DMS 273 (cell line): Measurements from ENCODE around the gene GALNT13.
A peak's percentile ranks its signal among the peaks of the same experiment; 100 is the strongest.

Source experiments
- DNase-seq: peaks from one replicate; lab custom pipeline; 2025; ENCODE audit not compliant: unreplicated experiment; lab: John Stamatoyannopoulos, UW

The GALNT13 gene

DNA sequence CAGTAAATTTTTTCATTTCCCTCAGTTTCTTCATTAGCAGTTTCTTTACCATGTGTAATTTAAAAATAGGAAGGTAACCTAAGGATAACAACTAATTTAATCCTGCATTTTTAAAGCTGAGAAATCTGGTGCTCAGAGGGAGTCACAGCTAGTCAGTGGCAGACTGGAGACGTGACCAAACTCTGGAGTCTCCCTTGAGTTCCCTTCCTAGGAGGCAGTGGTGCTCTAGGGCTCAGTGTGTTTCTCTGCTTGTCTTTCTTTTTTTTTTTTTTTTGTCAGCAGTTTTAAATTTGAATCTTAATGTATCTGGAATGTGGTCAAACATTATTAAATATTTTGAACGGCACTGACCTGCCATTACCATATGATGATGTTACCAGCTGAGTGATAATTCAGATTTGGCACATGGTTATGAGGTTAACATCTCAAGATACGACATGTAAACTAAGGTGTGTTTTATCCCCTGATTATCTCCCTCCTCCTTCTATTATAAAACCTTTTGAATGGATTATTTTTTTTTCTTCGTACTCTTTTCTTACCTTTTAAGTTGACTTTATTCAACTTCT is 226.2 kb downstream of the GALNT13 start:
- no peak for DNase-seq

DNA sequence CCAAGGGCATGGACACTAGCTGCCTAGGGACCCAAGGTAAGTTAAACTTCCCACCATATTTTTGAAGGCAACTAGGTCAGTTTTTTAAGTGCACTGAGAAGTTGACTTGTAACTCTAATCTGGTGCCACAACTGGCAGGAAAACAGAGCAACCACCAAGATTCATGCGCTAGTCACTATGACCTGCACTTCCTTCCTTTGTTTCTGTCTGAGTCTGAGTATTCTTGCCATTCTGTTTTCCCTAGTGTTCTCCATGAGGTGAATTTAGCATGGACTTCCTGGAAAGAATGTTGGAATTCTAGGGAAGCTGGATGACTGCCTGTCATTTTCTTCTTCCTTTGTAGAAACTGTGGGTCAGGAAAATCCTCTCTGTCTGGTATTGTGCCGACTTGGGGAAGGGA is 249.0 kb downstream of the GALNT13 start:
- DNase-seq = no peak

DNA sequence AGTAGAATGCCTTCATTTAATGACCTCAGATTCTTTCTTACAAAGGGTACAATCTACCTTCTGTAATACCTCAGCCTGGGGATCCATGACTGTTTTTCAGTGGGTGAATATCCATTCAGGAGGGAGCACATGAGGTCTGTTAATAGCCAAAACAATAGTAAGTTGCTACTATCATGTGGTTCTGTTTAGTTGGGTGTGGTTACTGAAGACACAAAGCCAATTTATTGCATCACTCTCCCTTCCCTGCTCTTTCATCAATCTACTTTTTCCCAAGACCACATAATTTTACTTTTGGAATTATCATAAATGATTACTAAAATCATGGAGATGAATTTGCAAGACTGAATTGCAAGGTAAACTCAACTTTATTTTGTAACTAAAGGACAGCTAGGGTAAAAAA is 254.2 kb downstream of the GALNT13 start:
- no peak for DNase-seq

DNA sequence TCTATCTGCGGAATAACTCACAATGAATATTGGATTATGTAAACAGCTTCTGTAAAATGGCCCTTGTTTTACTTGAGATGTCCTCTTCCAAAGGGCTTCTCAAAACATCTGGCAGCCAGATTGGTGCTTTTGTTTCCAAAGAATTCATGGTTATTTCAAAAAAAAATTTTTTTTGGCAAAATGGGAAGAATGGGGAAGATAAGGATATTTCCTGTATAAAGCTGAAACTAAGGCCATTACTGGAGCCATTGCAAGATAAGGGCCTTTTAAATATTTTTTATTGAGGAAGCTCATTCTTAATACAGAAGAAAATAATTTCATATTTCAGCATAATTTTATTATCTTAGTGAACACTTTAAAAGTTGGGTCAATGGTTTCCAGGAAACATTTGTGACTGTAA is 259.1 kb downstream of the GALNT13 start:
- no peak for DNase-seq

DNA sequence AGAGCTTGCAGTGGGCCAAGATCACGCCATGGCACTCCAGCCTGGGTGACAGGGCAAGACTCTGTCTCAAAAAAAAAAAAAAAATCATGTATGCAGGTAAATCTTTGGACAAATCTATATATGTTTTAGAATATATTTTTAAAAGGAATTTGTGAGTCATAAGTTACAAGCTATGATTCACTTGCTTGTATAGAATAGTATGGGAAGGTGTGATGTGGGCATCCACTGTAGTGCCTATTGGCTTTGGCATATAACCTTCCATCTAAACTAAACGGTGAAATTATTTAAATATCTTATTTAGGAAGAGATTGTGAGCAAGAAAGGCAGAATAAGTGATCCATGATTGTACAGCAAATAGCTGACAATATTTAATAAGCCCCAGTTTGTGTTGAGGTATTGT is 261.1 kb downstream of the GALNT13 start:
- DNase-seq = no peak

DNA sequence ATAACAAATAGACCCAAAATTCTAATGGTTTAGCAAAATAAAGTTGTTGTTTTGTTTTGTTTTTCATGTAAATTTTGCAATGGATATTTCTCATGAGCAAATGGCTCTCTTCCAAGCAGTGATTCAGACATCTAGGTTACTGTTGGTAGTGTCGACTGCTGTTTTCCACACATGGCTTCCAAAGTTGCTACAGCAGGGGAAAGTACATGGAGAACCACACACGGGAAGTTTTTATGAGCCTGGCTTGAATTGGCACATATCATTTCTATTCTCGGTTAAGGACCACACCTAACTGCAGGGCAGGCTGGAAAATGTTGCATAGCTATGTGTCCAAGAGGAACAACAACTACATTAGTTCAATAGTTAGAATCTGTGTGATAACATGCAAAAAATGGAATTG is 262.1 kb downstream of the GALNT13 start:
- DNase-seq = no peak

DNA sequence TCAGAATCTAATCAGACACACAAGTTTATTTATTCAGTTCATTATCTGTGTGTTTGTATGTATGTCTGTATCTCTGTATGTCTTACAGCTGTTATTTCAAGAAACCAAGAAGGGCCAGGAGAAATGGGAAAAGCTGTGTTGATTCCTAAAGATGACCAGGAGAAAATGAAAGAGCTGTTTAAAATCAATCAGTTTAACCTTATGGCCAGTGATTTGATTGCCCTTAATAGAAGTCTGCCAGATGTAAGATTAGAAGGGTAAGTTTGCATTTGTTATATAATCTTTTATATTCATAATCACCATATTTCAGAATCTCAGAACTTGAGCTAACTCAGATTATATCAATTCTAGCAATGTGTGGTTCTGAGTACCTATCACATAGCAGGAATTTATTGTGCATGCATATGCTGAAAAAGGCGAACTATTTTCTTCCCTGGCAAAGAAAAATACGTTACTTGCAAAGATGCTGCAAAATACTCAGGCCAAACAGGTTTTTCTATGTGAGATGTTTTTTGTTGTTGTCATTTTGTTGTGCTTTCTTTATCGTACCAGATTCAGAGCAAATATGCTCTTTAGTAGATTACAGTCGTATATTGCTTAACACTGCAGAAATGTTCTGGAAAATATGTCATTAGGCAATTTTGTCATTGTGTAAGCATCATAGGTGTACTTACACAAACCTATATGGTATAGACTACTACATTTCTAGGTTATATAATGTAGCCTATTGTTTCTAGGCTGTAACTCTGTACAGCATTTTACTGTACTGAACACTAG is 268.7 kb downstream of the GALNT13 start:
- DNase-seq = no peak

DNA sequence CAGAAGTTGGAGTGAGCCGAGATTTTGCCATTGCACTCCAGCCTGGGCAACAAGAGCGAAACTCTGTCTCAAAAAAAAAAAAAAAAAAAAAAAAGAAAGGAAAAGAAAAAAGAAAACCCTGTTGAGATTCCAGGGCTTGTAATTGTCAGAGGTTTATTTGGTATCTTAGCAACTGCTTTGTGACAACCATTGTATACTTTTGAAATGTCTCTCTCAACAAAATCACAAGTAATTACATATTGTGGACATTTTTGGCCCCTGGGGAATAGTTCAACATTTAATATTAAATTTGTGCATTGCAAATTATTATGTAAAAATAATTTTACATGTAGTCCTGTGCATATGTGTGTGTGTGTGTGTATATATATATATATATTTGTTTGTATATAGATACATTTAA is 270.8 kb downstream of the GALNT13 start:
- DNase-seq = no peak

DNA sequence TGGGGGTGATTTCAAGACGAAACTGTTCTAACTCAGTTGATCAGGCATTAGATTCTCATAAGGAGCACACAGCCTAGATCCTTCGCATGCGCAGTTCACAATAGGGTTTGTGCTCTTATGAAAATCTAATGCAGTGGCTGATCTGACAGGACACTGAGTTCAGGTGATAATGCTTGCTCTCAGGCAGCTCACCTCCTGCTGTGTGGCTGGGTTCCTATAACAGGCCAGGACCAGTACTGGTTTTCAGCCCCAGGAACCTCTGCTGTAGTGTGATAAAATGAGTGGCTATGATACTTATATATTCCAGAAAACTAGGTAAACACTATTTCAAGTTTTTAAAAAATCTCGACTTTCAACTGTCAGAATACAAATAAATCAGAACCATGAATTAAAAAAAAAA is 271.4 kb downstream of the GALNT13 start:
- no peak for DNase-seq

DNA sequence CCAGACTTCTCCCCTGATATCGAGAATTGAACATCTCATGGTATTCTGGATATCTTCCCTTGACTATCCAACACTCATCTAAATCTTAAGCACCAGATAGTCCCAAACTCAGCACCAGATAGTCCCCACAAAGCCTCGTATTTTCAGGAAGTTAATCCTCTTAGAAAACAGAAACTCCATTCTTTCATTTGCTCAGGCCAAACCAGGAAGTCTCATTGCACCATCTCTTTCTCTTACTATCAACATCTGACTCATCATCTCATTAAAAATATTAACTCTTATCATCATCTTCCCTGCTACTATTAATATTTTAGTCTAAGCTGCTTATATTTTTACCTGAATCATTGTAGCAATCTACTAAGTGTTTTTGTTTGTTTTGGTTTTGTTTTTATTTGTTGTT is 286.4 kb downstream of the GALNT13 start:
- DNase-seq = no peak

DNA sequence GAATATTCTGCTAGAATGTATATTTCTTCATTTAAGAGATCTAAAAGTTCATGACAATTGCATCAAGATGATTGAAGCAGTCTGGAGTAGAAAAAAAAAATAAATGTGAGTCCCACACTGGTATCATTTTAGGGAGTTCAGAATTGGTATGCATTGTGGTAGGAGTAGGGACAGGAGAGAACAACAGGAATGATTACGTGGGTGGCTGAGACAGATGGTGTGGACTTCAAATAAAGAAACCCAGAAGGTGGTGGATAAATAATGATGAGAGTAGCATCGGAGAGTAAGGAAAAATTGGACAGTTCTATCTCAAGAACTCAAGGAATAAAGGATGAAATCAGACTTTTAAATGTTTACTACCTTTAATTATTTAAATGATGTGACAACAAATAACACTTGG is 289.6 kb downstream of the GALNT13 start:
- peak; percentile 51 for DNase-seq

DNA sequence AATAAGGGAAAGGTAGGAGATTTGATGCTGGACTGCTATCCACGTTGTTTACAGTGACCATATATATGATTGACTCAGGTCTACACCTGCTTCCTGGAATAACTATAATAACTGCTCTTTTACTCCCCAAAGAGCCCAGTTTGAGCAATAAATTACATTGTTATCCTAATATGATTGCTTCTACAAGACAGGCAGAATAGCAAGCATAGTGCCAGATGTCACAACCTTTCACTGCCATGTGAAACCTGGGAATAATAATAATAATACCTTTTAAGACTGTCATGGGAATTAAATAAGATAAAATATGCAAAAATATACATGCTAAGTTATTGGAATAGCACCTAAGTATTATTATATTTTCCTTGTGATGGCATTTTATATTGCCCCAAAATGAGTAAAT is 298.7 kb downstream of the GALNT13 start:
- no peak for DNase-seq

DNA sequence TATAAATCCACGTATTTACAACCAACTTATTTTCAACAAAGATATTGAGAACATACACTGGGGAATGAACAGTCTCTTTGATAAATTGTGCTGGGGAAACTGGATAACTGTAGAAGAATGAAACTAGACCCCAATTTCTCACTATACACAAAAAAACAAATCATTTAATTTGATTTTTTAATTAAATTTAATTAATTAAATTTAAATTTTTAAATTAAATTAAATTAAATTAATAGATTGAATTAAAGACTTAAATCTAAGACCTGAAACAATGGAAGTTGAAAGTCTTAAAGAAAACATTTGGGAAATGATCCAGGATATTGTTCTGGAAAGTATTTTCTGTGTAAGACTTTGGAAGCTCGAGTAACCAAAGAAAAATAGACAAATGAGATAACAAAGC is 301.4 kb downstream of the GALNT13 start:
- no peak for DNase-seq

DNA sequence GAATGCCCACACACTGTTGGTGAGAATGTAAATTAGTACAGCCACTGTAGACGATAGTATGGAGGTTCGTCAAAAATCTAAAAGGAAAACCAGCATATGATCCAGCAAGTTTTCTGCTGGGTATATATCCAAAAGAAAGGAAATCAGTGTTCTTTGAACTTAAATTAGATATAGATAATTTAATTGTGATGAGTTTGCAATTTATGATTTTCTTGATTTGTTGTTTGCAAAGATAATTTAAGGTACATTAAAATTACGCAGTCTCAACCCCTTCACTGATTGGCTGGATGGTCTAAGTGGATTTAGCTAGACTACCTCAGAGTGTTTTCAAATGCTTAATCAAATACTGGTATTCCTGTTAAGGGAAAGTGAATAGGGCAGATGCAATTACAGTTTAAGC is 302.2 kb downstream of the GALNT13 start:
- DNase-seq = no peak

DNA sequence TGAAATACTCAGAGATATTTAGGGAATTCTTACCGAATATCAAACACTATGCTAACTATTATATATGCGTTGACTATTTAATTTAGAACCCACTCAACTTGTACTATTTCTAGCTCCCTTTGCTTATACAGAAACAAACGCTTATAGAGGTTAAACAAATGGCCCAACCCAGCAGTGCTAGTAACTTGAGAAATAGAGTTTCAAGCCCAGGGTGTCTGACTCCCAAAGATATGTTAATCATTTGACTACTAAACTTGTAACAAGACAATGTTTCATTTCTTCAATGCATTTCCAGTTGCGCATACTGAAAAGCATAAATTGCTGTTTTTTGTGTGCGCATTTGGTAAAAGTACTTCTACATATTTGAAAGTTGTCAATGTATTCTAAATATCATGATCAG is 310.3 kb downstream of the GALNT13 start:
- DNase-seq = no peak

DNA sequence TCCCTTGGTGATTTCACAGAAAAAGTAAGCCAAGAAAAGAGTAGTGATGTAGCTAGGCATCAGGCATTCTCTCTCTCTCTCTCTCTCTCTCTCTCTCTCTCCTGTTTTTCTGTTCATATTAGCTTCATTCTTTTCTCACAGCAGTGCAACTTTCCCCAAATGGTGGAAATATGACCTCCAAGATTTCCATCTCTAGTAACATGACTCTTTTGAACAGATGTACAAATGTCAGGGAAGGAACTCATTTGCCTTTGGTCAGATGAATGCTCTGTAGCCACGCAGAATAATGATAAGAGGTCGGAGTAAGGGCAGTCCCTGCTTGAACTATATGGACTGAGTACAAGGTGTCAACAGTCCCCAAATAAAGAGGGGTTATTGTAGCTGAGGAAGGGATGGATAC is 316.2 kb downstream of the GALNT13 start:
- DNase-seq = peak; percentile 57

DNA sequence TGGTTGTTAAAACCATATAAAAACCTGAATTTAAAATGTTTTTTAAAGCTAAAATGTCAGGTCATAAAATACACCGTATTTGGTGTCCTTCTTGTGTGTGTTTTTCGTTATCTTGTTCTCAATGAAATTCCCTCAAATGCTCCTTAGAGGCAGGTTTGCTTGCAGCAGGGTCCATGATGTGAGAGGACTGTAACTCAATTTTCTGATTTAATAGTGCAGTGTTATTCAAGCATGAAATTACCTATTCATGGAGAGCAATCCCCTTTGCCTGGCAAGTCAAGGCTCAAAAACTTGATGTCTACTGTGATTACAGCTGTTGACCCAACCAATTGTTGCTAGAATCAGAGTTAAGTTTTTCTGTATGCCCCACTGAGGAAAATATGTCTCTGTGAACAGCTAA is 318.2 kb downstream of the GALNT13 start:
- DNase-seq = peak; percentile 12

DNA sequence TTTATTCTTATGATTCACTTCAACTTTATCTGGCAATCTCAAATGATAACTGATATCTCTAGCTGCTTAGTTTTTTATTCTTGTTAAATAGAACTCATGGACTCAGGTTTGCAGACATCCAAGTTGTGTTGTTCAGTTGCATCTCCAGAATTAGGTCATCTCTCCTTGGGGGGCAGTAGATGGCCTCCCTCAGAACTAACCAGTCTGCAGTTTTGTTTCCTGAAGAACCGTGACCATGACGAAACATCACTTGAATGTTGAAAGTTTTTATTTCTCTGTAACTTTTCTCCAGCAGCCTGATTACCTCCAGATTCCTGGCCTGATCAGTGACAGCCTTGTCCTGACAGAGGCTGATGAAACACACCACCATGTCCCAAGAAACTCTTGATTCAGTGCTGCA is 321.5 kb downstream of the GALNT13 start:
- no peak for DNase-seq

DNA sequence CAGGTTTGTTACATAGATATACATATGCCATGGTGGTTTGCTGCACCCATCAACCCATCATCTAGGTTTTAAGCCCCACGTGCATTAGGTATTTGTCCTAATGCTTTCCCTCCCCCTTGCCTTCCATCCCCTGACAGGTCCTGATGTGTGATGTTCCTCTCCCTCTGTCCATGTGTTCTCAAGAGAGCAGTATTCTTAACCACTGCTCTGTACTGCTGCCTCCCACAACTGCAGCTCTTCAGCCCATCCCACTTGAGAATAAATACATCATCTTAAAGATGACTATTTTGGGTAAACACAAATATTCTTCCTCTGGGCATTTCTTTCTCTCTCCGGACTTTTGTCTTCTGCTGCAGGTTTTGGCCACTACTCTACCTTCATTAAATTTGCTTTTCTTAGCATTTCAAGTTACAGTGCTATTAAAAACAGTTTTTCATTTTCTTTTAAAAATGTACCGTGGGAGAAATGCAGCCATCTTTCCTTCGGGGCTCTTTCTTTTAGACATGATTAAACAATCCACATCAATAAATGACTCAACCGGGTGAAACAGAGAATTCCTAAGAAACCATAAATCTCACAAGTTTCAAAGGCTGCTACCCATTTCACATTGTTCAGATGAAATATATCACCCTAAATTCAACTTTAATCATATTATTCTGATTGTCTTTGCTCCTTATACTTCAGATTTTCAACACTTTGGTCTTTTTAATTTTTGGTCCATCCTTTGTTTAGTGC is 323.4 kb downstream of the GALNT13 start:
- DNase-seq = no peak

DNA sequence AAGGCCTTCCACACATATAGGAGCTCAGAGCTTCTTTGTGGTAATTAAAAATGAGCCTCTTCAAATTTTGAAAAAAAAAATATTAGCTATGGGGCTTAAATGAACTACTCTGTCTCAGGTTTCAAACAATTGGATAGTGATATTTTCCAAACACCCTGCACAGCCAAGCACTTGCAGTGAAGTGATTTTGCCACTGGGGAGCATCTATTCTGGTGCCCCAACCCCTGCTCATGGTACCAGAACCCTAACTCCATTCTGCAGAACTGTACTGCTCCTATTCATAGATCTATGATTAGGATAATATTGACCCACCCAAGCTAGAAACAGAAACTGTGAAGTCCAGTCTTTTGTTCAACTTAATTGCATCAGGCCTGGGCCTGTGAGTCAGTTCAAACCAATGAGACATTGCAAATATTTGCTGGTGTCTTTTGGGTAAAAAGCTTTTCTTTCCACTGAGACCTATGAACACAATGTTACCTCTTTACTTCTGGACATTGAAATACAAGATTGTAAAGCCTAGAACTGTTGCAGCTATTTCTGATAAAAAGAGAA is 324.0 kb downstream of the GALNT13 start:
- no peak for DNase-seq

DNA sequence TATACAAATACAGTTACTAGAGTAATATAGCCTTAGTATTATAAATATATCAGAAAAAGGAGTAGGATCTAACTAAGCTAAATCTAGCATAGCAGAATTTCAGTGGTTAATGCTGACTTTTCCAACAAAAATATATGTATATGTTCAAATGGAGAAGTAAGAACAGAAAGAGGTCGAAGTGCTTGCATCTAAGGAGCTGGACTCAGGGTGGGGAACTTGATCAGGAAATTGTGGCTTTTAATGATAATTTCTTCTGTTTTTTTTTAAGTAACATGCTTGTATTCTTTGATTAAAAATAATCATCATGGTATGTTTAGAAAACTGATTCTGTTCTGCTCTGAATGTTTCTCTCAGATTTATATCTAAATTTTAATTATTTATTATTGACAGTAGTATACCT is 327.1 kb downstream of the GALNT13 start:
- no peak for DNase-seq

DNA sequence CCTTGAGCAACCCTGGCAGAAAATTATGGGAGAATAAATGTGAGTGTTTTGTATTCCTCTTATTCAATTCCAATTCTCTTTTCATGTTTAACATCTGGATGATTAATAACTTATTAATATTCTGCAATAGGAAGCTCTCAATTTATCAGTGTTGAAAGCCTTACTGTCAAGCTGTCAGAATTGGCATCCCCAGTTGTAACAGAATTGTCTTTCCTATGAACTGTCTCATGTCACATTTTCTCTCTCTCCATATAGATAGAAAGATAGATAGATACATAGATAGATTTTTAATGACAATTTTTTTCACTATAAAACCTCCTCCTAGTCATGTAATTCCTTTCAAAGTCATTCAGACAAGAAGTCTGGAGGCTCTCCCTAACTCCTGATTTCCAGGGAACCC is 331.5 kb downstream of the GALNT13 start:
- DNase-seq = no peak
